Measurements from ENCODE around the gene DPM3. TPM values are rescaled to one million over a fixed set of nuclear protein-coding genes. Genes with fewer than 3 reads are reported as not detected.

The DPM3 gene
- polyA plus RNA-seq, 1 of the 3 experiments (the other 2 are of a cell fraction): 317 TPM

DNA sequence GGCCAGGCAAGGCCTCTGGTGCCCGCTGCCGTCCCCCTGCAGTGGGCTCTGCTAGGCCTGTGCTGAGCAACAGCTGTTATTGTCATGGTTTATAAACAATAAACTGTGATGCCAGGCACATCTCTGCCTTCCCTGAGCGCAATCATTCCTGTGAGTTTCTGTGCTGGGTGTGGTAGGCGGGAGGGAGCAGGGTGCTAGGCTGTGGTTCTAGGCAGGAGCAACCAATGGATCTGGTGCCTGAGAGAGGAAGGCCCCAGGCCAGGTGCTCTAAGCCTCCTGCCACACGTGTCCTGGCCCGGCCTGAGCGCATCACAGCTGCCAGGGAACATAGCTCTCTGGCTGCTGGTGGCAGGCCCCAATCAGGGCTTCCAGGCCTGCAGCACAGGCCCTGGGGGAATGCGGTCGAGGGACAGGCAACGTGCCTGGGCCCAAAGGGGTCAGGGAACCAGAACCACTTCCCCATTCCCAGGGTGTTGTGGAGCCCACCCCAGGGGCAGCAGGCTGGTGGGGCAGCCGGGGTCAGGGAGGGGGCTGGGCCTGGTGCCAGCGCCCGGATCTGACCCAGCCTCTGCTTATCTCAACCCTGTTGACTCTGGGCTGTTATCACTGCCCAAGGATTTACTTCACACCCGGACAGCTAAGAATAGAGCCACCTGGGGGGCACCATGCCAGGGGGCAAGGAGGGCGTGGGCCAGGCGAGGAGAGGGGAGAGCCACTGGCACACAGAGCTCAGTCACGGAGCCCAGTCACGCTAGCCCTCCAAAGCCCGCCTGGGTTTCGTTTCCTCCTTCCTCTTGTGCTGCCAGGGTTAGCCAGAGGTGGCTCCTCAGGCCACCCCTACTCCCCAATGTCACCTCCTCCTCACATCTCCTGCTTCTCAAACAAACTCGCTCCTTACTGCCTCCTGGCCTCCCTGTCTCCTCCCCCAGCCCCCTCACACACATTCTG is 44.8 kb upstream of the DPM3 start (continued):
- no peak for TF ChIP-seq SMC3 (IDR thresholded peaks at IDR 0.05; ENCODE audit: low read depth, low read length)
- TF ChIP-seq NRF1 (IDR thresholded peaks at IDR 0.05; ENCODE audit: low read depth, low read length): no peak
- no peak for TF ChIP-seq FOSL2 (IDR thresholded peaks at IDR 0.05; ENCODE audit: borderline replicate concordance, low read depth)
- TF ChIP-seq RFX5 (IDR thresholded peaks at IDR 0.05; ENCODE audit: low read length): no peak
- TF ChIP-seq CHD2 (IDR thresholded peaks at IDR 0.05; ENCODE audit: low read length, partially characterized antibody): peak; percentile 11

GRCh38 chr1:155184351-155184811 is 44.0 kb upstream of the DPM3 start:
- ChIA-PET POLR2A (interaction anchor here (1.0 to 2.0 kb wide), 3 partner anchors 9 to 59 kb away, joined by 3 to 19 read pairs (median 9); no protein-coding TSS in a partner anchor), CTCF (interaction anchor here (0.7 to 5.4 kb wide), 11 partner anchors 8 to 99 kb away, joined by 3 to 60 read pairs (median 4); partner anchors contain the start of genes KRTCAP2 and TRIM46)
- Histone ChIP-seq H3K4me2 (no peak overlapping the region), H3K27me3 (ENCODE audit: insufficient read depth) (no peaks in the 10 kb centered on the region), H3F3A (replicated peaks; ENCODE audit: insufficient read depth) (peaks cover 4% of the 10 kb centered on the region), H3K9ac (no peak overlapping the region), H3K4me3 (ENCODE audit: low read depth in 2 of 2, low read length in 1 of 2) (no peak overlapping the region), H3K36me3 (replicated peaks in 1 of 2; ENCODE audit: control insufficient read depth in 1 of 2, insufficient read depth in 2 of 2, low read length in 1 of 2) (peaks cover 9 to 24% of the 10 kb centered on the region in 2 experiments), H3K27ac (ENCODE audit: low read depth in 2 of 2, low read length in 1 of 2) (peak overlapping the region in 1 of 2 experiments; percentile 62; a peak in 1 of 4 replicates), H2AFZ (ENCODE audit: low read depth) (no peak overlapping the region), H3K9me3 (no peaks in the 10 kb centered on the region), H3K9me2 (no peaks in the 10 kb centered on the region), H3K4me1 (ENCODE audit: control insufficient read depth in 1 of 2, insufficient read depth in 2 of 2, low read depth in 1 of 2, low read length in 1 of 2) (peaks cover 0 to 25% of the 10 kb centered on the region in 2 experiments; a peak in 1 of 4 replicates), H4K20me1 (ENCODE audit: insufficient read depth) (no peaks in the 10 kb centered on the region), H3K79me2 (ENCODE audit: insufficient read depth) (no peaks in the 10 kb centered on the region)
- no peak for DNase-seq
- TF ChIP-seq POLR2AphosphoS5 (IDR thresholded peaks at IDR 0.05; ENCODE audit: low read depth, low read length): no peak
- no peak for TF ChIP-seq TCF12 (IDR thresholded peaks at IDR 0.05)
- no peak for TF ChIP-seq RFX5 (IDR thresholded peaks at IDR 0.05; ENCODE audit: low read length)
- TF ChIP-seq YY1 (IDR thresholded peaks at IDR 0.05; ENCODE audit: low read depth): no peak
- TF ChIP-seq USF1 (IDR thresholded peaks at IDR 0.05; ENCODE audit: borderline replicate concordance, low read depth): no peak
- TF ChIP-seq, protein P1, sequence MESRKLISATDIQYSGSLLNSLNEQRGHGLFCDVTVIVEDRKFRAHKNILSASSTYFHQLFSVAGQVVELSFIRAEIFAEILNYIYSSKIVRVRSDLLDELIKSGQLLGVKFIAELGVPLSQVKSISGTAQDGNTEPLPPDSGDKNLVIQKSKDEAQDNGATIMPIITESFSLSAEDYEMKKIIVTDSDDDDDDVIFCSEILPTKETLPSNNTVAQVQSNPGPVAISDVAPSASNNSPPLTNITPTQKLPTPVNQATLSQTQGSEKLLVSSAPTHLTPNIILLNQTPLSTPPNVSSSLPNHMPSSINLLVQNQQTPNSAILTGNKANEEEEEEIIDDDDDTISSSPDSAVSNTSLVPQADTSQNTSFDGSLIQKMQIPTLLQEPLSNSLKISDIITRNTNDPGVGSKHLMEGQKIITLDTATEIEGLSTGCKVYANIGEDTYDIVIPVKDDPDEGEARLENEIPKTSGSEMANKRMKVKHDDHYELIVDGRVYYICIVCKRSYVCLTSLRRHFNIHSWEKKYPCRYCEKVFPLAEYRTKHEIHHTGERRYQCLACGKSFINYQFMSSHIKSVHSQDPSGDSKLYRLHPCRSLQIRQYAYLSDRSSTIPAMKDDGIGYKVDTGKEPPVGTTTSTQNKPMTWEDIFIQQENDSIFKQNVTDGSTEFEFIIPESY (IDR thresholded peaks at IDR 0.05; ENCODE audit: borderline replicate concordance, low read depth): no peak
- TF ChIP-seq PBX3 (IDR thresholded peaks at IDR 0.05): no peak
- TF ChIP-seq GABPA (IDR thresholded peaks at IDR 0.05; ENCODE audit: low read depth): no peak
- TF ChIP-seq EZH2phosphoT487 (IDR thresholded peaks at IDR 0.05; ENCODE audit: borderline replicate concordance, low read depth): no peak
- no peak for TF ChIP-seq CTCF (IDR thresholded peaks at IDR 0.05)
- no peak for TF ChIP-seq MXI1 (IDR thresholded peaks at IDR 0.05; ENCODE audit: low read depth, low read length)
- no peak for TF ChIP-seq FOSL2 (IDR thresholded peaks at IDR 0.05; ENCODE audit: borderline replicate concordance, low read depth)
- TF ChIP-seq, protein P2, sequence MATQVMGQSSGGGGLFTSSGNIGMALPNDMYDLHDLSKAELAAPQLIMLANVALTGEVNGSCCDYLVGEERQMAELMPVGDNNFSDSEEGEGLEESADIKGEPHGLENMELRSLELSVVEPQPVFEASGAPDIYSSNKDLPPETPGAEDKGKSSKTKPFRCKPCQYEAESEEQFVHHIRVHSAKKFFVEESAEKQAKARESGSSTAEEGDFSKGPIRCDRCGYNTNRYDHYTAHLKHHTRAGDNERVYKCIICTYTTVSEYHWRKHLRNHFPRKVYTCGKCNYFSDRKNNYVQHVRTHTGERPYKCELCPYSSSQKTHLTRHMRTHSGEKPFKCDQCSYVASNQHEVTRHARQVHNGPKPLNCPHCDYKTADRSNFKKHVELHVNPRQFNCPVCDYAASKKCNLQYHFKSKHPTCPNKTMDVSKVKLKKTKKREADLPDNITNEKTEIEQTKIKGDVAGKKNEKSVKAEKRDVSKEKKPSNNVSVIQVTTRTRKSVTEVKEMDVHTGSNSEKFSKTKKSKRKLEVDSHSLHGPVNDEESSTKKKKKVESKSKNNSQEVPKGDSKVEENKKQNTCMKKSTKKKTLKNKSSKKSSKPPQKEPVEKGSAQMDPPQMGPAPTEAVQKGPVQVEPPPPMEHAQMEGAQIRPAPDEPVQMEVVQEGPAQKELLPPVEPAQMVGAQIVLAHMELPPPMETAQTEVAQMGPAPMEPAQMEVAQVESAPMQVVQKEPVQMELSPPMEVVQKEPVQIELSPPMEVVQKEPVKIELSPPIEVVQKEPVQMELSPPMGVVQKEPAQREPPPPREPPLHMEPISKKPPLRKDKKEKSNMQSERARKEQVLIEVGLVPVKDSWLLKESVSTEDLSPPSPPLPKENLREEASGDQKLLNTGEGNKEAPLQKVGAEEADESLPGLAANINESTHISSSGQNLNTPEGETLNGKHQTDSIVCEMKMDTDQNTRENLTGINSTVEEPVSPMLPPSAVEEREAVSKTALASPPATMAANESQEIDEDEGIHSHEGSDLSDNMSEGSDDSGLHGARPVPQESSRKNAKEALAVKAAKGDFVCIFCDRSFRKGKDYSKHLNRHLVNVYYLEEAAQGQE (IDR thresholded peaks at IDR 0.05; ENCODE audit: low read depth, low read length): no peak
- TF ChIP-seq CHD2 (IDR thresholded peaks at IDR 0.05; ENCODE audit: low read length, partially characterized antibody): no peak
- 94% methylated on average over 4 of the region's 4 CpGs for WGBS (ENCODE audit: low lambda C conversion rate)

All from SK-N-SH (cell line).